Measurements from ENCODE around the gene LMX1A. TPM values are rescaled to one million over a fixed set of nuclear protein-coding genes. Genes with fewer than 3 reads are reported as not detected.

LMX1A gene
- total RNA-seq, 1 experiment from 2014 or later: not detected

Other genes starting within 250 kb of the LMX1A start
- 0.47 TPM in 1 of 2 replicates, not detected in the other for gene RXRG, start 88.4 kb upstream of the LMX1A start, total RNA-seq (2014; rRNA removed; shearing (Covaris generic); ENCODE audit: low replicate concordance)
- gene LRRC52, start 187.3 kb upstream of the LMX1A start, total RNA-seq (2014; rRNA removed; shearing (Covaris generic); ENCODE audit: low replicate concordance): not detected in 2 replicates